HG03469 (cell line): Measurements from ENCODE around the gene CERT1.

Experiments used
- ATAC-seq: cut with Tn5 transposase; IDR thresholded peaks from one replicate; pipeline ENCODE4 v1.9.1; 2021; ENCODE audit warnings: mild to moderate bottlenecking, moderate library complexity, moderate number of reproducible peaks; ENCODE audit not compliant: unreplicated experiment

CERT1 gene

DNA sequence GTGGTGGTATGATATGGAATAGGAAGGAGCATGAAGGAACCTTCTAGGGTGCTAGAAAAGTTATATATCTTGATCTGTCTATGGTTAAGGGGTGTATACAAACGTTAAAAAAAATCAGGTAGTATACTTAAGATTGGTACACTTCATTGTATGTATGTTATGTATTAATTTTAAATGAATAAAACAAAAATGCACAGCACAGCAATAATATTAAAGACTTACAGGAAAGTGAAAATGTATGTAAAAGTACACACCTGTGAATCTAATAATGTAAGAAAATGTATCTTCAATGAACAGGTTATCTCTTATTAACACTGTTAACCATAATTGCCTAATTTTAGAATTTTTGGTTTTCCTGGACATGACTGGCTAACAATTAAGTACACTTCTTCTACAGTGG is 97.2 kb downstream of the CERT1 start:
- ATAC-seq: no peak

- ATAC-seq: no peak
These were observed 99.1 kb downstream of the CERT1 start for GRCh38 chr5:75412111-75412990.

DNA sequence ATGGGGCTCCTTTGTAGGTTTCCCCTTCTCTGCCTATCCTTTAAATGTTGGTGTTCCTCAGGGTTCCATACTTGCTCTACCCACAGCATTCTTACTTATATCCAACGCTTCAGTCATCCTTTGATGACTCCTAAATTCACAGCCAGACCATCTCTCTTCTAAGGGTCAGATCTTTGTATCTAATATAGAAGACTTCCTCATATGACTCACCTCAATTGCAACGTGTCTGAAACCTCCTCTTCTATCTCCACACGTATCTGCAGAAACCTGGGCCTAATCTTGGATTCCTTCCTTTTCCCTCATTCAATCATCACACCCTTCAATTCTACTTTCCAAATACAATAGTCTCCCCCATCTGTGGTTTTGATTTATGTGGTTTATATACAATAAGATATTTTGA is 106.1 kb downstream of the CERT1 start:
- no peak for ATAC-seq

GRCh38 chr5:75395277-75395676 is 116.2 kb downstream of the CERT1 start:
- no peak for ATAC-seq

- no peak for ATAC-seq
These were observed 122.0 kb downstream of the CERT1 start for GRCh38 chr5:75389430-75389829.

GRCh38 chr5:75387806-75388205 is 123.6 kb downstream of the CERT1 start:
- no peak for ATAC-seq

- ATAC-seq: no peak
These were observed 127.2 kb downstream of the CERT1 start for GRCh38 chr5:75384218-75384617.

DNA sequence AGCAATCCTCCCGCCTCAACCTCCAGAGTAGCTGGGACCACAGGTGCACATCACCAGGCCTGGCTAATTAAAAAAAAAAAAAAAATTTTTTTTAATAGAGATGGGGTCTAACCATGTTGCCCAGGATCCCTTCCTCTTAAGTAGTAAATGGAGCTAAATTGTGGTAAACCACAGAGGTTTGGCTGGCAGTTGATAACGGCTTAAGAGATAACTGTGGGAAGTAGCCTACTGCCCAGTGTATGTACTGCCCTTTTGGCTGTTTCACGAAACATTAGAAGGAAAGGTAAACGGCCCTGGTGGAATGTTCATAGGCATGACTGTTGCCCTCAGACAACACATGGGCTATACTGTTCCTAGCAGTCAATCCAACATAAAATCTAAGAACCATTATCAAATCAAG is 130.0 kb downstream of the CERT1 start:
- no peak for ATAC-seq

DNA sequence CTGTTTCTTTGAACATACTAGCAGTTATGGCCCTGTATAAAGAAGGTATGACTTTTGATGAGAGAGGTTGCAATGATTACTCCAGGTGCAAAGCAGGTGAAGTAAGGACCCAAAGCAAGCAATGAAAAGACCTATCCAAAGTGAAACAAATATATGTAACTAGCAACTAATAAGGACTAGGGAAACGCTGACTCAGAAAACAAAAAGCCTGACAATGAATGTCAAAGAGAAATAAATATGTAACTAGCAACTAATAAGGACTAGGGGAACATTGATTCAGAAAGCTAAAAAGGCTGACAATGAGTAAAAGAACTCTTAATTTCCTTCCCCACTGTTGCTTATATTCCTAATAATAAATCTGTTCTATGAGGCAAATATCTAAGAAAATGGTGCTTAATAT is 131.3 kb downstream of the CERT1 start:
- ATAC-seq: no peak

GRCh38 chr5:75375414-75375813 is 136.0 kb downstream of the CERT1 start:
- ATAC-seq: no peak

DNA sequence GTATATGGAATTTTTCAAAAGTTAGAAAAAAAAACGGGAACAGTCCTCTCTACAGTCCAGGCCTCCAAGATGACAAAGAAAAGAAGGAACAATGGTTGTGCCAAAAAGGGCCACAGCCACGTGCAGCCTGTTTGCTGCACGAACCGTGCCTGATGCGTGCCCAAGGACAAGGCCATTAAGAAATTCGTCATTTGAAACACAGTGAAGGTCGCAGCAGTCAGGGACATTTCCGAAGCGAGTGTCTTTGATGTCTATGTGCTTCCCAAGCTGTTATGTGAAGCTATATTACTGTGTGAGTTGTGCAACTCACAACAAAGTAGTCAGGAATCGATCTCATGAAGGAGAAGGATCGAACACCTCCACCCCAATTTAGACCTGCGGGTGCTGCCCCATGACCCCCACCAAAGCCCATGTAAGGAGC is 137.0 kb downstream of the CERT1 start:
- ATAC-seq: no peak

GRCh38 chr5:75373862-75374261 is 137.6 kb downstream of the CERT1 start:
- no peak for ATAC-seq

DNA sequence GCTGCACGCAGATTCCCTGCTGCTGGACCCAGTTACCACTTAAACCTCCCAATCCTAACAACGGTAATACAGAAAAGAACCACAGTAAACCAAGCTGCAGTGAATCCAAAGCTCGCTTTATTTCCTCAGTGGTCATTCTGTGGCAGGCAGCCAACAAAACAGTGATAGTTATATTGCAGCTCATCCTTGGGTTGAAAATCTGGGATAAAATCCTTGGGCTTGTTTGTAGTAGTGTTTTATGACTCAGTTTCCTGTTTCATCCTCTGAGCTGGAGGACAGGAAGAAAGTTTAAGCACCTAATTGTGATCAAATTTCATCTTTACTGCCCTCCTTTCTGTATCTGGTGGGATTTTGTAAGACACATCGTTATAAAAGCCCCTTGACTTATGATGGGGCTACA is 143.0 kb downstream of the CERT1 start:
- ATAC-seq: no peak

DNA sequence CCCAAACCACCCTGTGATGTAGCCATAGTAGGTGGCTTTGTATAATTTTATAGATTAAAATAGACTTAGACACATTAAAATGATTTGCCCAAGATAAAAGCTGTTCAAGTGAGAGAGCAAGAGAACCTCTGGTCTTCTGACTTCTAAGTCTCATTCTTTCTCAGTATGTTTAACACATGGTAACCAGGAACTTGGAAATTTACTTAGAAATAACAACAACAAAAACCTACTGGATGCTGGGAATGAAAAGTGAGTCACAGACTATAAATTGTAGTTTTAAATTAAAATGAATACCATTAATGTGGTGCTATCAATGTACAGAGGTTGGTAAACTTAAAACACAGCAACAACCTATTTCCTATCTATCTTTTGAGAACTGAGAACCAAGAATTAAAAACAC is 144.0 kb downstream of the CERT1 start:
- no peak for ATAC-seq

GRCh38 chr5:75366787-75367186 is 144.6 kb downstream of the CERT1 start:
- ATAC-seq: peak; percentile 61

- ATAC-seq: no peak
These were observed 145.7 kb downstream of the CERT1 start for GRCh38 chr5:75365740-75366139.

DNA sequence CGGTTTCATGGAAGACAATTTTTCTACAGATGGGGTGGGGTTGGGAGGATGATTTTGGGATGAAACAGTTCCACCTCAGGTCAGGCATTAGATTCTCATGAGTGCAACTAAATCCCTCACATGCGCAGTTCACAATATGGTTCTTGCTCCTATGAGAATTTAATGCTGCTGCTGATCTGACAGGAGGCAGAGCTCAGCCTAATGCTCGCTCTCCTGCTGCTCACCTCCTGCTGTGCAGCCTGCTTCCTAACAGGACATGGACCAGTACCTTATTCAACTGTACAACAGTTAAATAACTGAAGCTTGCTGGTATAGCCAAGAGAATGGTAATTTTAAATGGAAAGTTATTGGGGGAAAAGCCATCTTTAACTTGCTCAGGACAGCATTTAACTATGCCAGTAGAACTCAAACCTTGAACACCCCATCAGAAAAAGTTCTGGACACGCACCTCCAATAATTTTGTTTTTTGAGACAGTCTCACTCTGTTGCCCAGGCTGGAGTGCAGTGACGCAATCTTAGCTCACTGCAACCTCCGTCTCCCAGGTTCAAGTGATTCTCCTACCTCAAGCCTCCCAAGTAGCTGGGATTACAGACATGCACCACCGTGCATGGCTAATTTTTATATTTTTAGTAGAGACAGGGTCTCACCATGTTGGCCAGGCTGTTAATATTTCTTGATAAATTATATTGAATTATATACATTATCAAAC is 146.7 kb downstream of the CERT1 start:
- ATAC-seq: no peak

- no peak for ATAC-seq
These were observed 147.5 kb downstream of the CERT1 start for GRCh38 chr5:75363726-75364495.

GRCh38 chr5:75363111-75363510 is 148.3 kb downstream of the CERT1 start:
- no peak for ATAC-seq

- ATAC-seq: no peak
These were observed 148.9 kb downstream of the CERT1 start for GRCh38 chr5:75362474-75362975.

GRCh38 chr5:75361310-75361709 is 150.1 kb downstream of the CERT1 start:
- ATAC-seq: no peak
